GM12872 (cell line): ENCODE measurements around the gene CIITA.

ENCODE experiments used
- CTCF ChIP-seq: IDR thresholded peaks from 3 replicates; pipeline ENCODE4 v1.5.1; 2011; ENCODE audit warnings: low read depth, mild to moderate bottlenecking, low read length, moderate library complexity; ENCODE audit not compliant: insufficient read depth

The CIITA gene

GRCh38 chr16:10892782-10893318 is 15.8 kb downstream of the CIITA start:
- no peak for TF ChIP-seq CTCF

- TF ChIP-seq CTCF = no peak
Observed at GRCh38 chr16:10895053-10895946, 18.3 kb downstream of the CIITA start.

- no peak for TF ChIP-seq CTCF
Observed at GRCh38 chr16:10896165-10896564, 19.2 kb downstream of the CIITA start.

- TF ChIP-seq CTCF = no peak
Observed at GRCh38 chr16:10896723-10897122, 19.7 kb downstream of the CIITA start.

- TF ChIP-seq CTCF = no peak
Observed at GRCh38 chr16:10897134-10897533, 20.1 kb downstream of the CIITA start.

- TF ChIP-seq CTCF = no peak
Observed at GRCh38 chr16:10902999-10903398, 26.0 kb downstream of the CIITA start.

GRCh38 chr16:10906482-10906881 is 29.5 kb downstream of the CIITA start:
- no peak for TF ChIP-seq CTCF
